GM12878 (cell line): ENCODE results near the gene NFE2L2.

ENCODE experiments used
- CTCF ChIP-seq, 3 experiments: IDR thresholded peaks in 2 of 3; conservative IDR thresholded peaks in 1 of 3; 2 replicates each; pipeline ENCODE4 v1.5.1; 2011; ENCODE audit warnings: low read depth in 3 of 3, low read length in 3 of 3, mild to moderate bottlenecking in 3 of 3, control low read depth in 2 of 3, moderate library complexity in 2 of 3, inconsistent platforms in 1 of 3, mixed read lengths in 1 of 3; ENCODE audit not compliant: control insufficient read depth in 2 of 3, insufficient read depth in 1 of 3; ENCODE audit errors: extremely low read depth in 1 of 3
- IKZF2 ChIP-seq, 2 experiments: fragments of 450-650 bp; IDR thresholded peaks; 2 replicates each; pipeline ENCODE4 v1.6.1; 2017; ENCODE audit warnings: mild to moderate bottlenecking in 2 of 2, moderate library complexity in 2 of 2

GRCh38 chr2:177184606-177185005 is 79.9 kb downstream of the NFE2L2 start:
- TF ChIP-seq IKZF2 (IDR thresholded peaks at IDR 0.05) (no peak), CTCF (IDR thresholded peaks at IDR 0.05 in 2 of 3, conservative IDR thresholded peaks at IDR 0.05 in 1 of 3; ENCODE audit: control insufficient read depth in 2 of 3, extremely low read depth in 1 of 3, insufficient read depth in 1 of 3, low read depth in 3 of 3, low read length in 3 of 3) (no peak)
